Amniotic epithelial cell (primary cell): ENCODE data around the gene ARL4C.

Source experiments
- DNase-seq: peaks from one replicate; pipeline ENCODE4 v3.0.0-alpha.2; 2010; ENCODE audit warnings: low read depth

ARL4C gene

DNA sequence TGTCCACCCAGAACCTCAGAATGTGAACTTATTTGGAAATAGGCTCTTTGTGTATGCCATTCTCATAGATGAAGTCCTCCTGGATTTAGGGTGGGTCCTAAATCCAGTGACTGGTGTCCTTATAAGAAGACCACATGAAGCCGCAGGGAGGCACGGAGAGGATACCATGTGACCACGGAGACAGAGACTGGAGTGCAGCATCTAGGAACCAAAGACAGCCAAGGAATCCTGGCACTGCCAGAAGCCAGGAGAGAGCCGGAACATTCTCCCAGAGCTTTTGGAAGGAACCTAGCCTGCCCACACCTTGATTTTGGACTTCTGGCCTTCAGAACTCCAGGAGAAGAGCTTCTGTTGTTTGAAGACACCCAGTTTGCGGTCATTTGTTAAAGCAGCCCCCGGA, 49.7 kb downstream of the ARL4C start:
- DNase-seq, result no peak

DNA sequence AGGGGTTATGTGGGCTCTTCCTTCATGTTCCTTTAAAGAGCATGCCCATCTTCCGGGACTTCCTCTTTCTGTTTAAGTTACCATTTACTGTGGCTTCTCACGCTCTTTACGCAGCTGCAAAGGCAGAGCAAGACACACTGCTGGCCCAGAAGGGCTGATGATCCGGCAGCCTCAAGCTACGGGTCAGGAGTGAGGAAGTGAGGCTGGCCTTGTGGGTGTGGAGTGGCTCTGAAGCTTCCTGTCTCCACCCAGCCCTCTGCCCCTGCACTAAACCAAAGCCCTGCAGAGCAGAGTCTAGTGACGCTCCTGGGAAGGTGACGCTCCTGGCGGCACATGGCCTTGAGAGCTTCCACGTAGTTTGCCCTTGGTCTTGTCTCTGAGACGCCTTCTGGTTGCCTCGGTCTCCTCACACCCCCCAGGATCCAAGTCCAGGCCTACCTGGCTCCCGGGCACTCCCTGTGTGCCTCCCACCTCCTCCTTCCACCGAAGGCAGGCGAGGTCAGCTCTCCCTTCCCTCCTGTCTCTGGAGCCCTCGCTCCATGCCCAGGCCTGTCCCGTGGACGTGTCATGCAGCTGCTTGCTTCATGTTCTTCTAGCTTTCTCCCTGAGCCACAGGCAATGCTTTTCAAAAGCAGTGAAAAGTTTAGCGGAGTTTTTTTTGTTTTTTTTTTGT, 50.3 kb downstream of the ARL4C start:
- DNase-seq, result no peak

GRCh38 chr2:234444893-234445292, 52.0 kb downstream of the ARL4C start:
- peak; percentile 94 for DNase-seq

DNA sequence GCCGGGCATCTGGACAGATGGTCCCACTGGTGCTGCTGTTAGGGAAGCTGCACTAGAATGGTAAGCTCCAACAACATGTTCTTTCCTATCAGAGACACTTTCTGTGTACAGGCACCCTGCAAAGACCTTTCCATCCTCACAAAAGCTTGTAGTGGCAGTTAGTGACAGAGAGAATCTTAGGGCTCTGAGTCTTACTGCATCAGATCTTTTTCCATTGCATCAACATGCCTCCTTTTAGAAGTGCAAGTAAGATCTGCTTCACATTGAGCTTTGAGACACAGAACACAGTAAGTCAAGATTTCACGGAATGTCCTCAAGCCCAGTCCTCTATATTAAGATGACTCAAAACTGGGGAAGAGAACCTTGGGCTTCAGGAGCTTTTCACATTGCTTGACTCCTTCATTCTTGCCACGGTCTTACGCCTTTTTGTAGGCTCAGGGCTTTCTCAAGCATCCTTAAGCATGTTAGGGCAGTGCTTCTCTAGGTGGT, 52.6 kb downstream of the ARL4C start:
- DNase-seq, result no peak
